HG03280 (cell line): ENCODE measurements around the gene HLA-DRB5.
"Not testable (repeated sequence)": the region's sequence is repeated elsewhere in the genome, so short reads cannot be mapped to it uniquely, and the experiment has no call there.

Experiments used
- ATAC-seq: cut with Tn5 transposase; IDR thresholded peaks from one replicate; pipeline ENCODE4 v1.9.1; 2021; ENCODE audit warnings: mild to moderate bottlenecking, moderate library complexity; ENCODE audit not compliant: unreplicated experiment

HLA-DRB5 gene

GRCh38 chr6:32517654-32518445 lies 12.2 kb downstream of the HLA-DRB5 start:
- ATAC-seq = no peak

GRCh38 chr6:32501016-32501415 lies 29.1 kb downstream of the HLA-DRB5 start:
- no peak for ATAC-seq

- ATAC-seq = no peak
Measured at GRCh38 chr6:32492351-32492750, 37.7 kb downstream of the HLA-DRB5 start.

GRCh38 chr6:32491700-32492099 lies 38.4 kb downstream of the HLA-DRB5 start:
- no peak for ATAC-seq

- no peak for ATAC-seq
Measured at GRCh38 chr6:32488083-32488482, 42.0 kb downstream of the HLA-DRB5 start.

GRCh38 chr6:32484614-32484998 lies 45.5 kb downstream of the HLA-DRB5 start:
- no peak for ATAC-seq

GRCh38 chr6:32483968-32484613 lies 46.0 kb downstream of the HLA-DRB5 start:
- ATAC-seq = no peak

- ATAC-seq = no peak
Measured at GRCh38 chr6:32475392-32476206, 54.5 kb downstream of the HLA-DRB5 start.

GRCh38 chr6:32473376-32474348 lies 56.4 kb downstream of the HLA-DRB5 start:
- peak; percentile 98 for ATAC-seq

- ATAC-seq = no peak
Measured at GRCh38 chr6:32472781-32473375, 57.2 kb downstream of the HLA-DRB5 start.

GRCh38 chr6:32467743-32468503 lies 62.2 kb downstream of the HLA-DRB5 start:
- ATAC-seq = not testable (repeated sequence)
